ENCODE results near the gene MANBA.
"Not testable (repeated sequence)": the region's sequence is repeated elsewhere in the genome, so short reads cannot be mapped to it uniquely, and the experiment has no call there.

MANBA gene

GRCh38 chr4:102619021-102619420, 141.7 kb downstream of the MANBA start:
- DNase-seq = not testable (repeated sequence)

- DNase-seq = no peak
Measured at GRCh38 chr4:102616636-102617035, 144.1 kb downstream of the MANBA start.

- no peak for DNase-seq
Measured at GRCh38 chr4:102614801-102615200, 146.0 kb downstream of the MANBA start.

GRCh38 chr4:102612824-102613366, 147.9 kb downstream of the MANBA start:
- no peak for DNase-seq

GRCh38 chr4:102612210-102612609, 148.6 kb downstream of the MANBA start:
- DNase-seq = no peak

- no peak for DNase-seq
Measured at GRCh38 chr4:102610476-102610875, 150.3 kb downstream of the MANBA start.

- peak in 1 of 2 donors; percentile 13 for DNase-seq
Measured at GRCh38 chr4:102610007-102610406, 150.8 kb downstream of the MANBA start.

- no peak for DNase-seq
Measured at GRCh38 chr4:102608190-102608589, 152.6 kb downstream of the MANBA start.

GRCh38 chr4:102606846-102607450, 153.8 kb downstream of the MANBA start:
- peak in 1 of 2 donors; percentile 16 for DNase-seq

- no peak for DNase-seq
Measured at GRCh38 chr4:102606261-102606660, 154.5 kb downstream of the MANBA start.

GRCh38 chr4:102604222-102604940, 156.4 kb downstream of the MANBA start:
- DNase-seq = no peak

- no peak for DNase-seq
Measured at GRCh38 chr4:102601586-102602227, 159.1 kb downstream of the MANBA start.

- DNase-seq = no peak
Measured at GRCh38 chr4:102600689-102601088, 160.1 kb downstream of the MANBA start.

GRCh38 chr4:102599886-102600285, 160.9 kb downstream of the MANBA start:
- no peak for DNase-seq

- DNase-seq = no peak
Measured at GRCh38 chr4:102599455-102599854, 161.3 kb downstream of the MANBA start.

- no peak for DNase-seq
Measured at GRCh38 chr4:102598762-102599374, 161.9 kb downstream of the MANBA start.

- no peak for DNase-seq
Measured at GRCh38 chr4:102598086-102598761, 162.5 kb downstream of the MANBA start.

GRCh38 chr4:102596532-102596931, 164.2 kb downstream of the MANBA start:
- no peak for DNase-seq

GRCh38 chr4:102594000-102594399, 166.8 kb downstream of the MANBA start:
- no peak for DNase-seq

GRCh38 chr4:102593147-102593546, 167.6 kb downstream of the MANBA start:
- DNase-seq = no peak

GRCh38 chr4:102592256-102592655, 168.5 kb downstream of the MANBA start:
- DNase-seq = no peak

GRCh38 chr4:102589743-102590142, 171.0 kb downstream of the MANBA start:
- no peak for DNase-seq

GRCh38 chr4:102586644-102587021, 174.1 kb downstream of the MANBA start:
- no peak for DNase-seq

Data from hippocampal formation (tissue), 2 donors.